HL-60 (cell line): Measurements from ENCODE around the gene NHERF1.

ENCODE experiments used
- GABPA ChIP-seq: IDR thresholded peaks from 2 replicates; pipeline ENCODE4 v1.6.1; 2012; ENCODE audit warnings: low read depth
- POLR2AphosphoS5 ChIP-seq: IDR thresholded peaks from 2 replicates; pipeline ENCODE4 v1.6.1; 2012; ENCODE audit warnings: low read depth
- SPI1 ChIP-seq: IDR thresholded peaks from 2 replicates; pipeline ENCODE4 v1.6.1; 2012; ENCODE audit warnings: low read depth, mild to moderate bottlenecking, borderline replicate concordance
- TF ChIP-seq, protein P1 (sequence below): IDR thresholded peaks from one replicate; pipeline ENCODE4 v1.5.1; 2011; ENCODE audit warnings: low read length, control low read depth, inconsistent platforms; ENCODE audit not compliant: insufficient read depth

DNA sequence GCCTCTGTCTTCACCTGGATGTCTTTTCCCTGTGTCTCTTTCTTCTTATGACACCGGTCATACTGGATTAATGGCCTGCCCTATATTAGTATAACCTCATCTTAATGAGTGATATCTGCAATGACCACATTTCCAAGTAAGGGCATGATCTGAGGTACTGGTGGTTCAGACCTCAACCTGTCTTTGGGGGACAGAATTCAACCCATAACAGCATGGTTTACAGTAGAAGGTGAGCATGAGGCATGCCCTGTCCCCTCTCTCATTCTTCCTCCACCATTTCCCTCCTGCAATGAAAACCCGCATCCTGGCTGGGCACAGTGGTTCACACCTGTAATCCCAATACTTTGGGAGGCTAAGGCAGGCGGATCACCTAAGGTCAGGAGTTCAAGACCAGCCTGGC lies 14.2 kb upstream of the NHERF1 start:
- TF ChIP-seq GABPA: no peak
- TF ChIP-seq, protein P1, sequence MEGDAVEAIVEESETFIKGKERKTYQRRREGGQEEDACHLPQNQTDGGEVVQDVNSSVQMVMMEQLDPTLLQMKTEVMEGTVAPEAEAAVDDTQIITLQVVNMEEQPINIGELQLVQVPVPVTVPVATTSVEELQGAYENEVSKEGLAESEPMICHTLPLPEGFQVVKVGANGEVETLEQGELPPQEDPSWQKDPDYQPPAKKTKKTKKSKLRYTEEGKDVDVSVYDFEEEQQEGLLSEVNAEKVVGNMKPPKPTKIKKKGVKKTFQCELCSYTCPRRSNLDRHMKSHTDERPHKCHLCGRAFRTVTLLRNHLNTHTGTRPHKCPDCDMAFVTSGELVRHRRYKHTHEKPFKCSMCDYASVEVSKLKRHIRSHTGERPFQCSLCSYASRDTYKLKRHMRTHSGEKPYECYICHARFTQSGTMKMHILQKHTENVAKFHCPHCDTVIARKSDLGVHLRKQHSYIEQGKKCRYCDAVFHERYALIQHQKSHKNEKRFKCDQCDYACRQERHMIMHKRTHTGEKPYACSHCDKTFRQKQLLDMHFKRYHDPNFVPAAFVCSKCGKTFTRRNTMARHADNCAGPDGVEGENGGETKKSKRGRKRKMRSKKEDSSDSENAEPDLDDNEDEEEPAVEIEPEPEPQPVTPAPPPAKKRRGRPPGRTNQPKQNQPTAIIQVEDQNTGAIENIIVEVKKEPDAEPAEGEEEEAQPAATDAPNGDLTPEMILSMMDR: no peak
- no peak for TF ChIP-seq POLR2AphosphoS5
- TF ChIP-seq SPI1: no peak
